A549 (cell line): ENCODE data around the gene TRIM24. TPM values are rescaled to one million over a fixed set of nuclear protein-coding genes. Genes with fewer than 3 reads are reported as not detected.

Experiments used
- ATAC-seq, 2 experiments: fragments of 200-7000 bp in 1 of 2; fragments of >200 bp in 1 of 2; cut with Nextera tagmentation in 1 of 2; cut with Tn5 transposase in 1 of 2; 3 replicates each; pipeline versions ENCODE4 v1.8.0 to v1.9.1; 2018 to 2020; ENCODE audit warnings: mild to moderate bottlenecking in 1 of 2, moderate library complexity in 1 of 2
- CTCF ChIA-PET: fragments of 300-600 bp; sonication (Branson Sonifier 250); formaldehyde crosslinking; extraction: SDS; loops from one replicate; lab custom pipeline; 2021; ENCODE audit warnings: antibody characterized with exemption, inconsistent platforms; lab: Yijun Ruan, JAX
- POLR2A ChIA-PET: fragments of 350-600 bp; formaldehyde crosslinking; extraction: SDS; loops from one replicate; lab custom pipeline; 2021; ENCODE audit warnings: antibody characterized with exemption, inconsistent platforms; lab: Yijun Ruan, JAX
- DNase-seq, 2 experiments: peaks; one replicate each; pipeline versions ENCODE4 v3.0.0 to v3.0.0-alpha.2; 2011 to 2016; ENCODE audit warnings: low read depth in 1 of 2, low spot score in 1 of 2
- FAIRE-seq: peaks from 2 replicates; lab custom pipeline; 2011; peaks lifted over from hg19 to GRCh38; lab: Jason Lieb, UNC
- H3K27ac ChIP-seq, 2 experiments: fragments of >200 bp; sonication (Bioruptor Twin); formaldehyde crosslinking; 3 replicates each; pipeline ENCODE4 v1.5.1; 2016 to 2017
- H3K4me1 ChIP-seq: fragments of >200 bp; sonication (Bioruptor Twin); formaldehyde crosslinking; 3 replicates; pipeline ENCODE4 v1.6.1; 2016
- H3K4me2 ChIP-seq: fragments of >200 bp; sonication (Bioruptor Twin); formaldehyde crosslinking; 3 replicates; pipeline ENCODE4 v1.6.1; 2016
- H3K4me3 ChIP-seq: fragments of >200 bp; sonication (Bioruptor Twin); formaldehyde crosslinking; 3 replicates; pipeline ENCODE4 v1.5.1; 2016
- H3K9me3 ChIP-seq: fragments of >200 bp; sonication (Bioruptor Twin); formaldehyde crosslinking; 3 replicates; pipeline ENCODE4 v1.6.1; 2016
- BCL3 ChIP-seq: fragments of >200 bp; sonication (Bioruptor Twin); formaldehyde crosslinking; IDR thresholded peaks from 3 replicates; pipeline ENCODE4 v1.6.1; 2016
- BHLHE40 ChIP-seq: IDR thresholded peaks from 2 replicates; pipeline ENCODE4 v1.6.1; 2012; ENCODE audit warnings: low read depth, low read length, inconsistent platforms
- CBX2 ChIP-seq: fragments of 200-600 bp; sonication (generic); IDR thresholded peaks from 2 replicates; pipeline ENCODE4 v1.6.1; 2016; ENCODE audit warnings: low read depth, mild to moderate bottlenecking, borderline replicate concordance
- CBX8 ChIP-seq: fragments of 200-600 bp; sonication (generic); IDR thresholded peaks from 2 replicates; pipeline ENCODE4 v1.6.1; 2016
- CEBPB ChIP-seq, 2 experiments: fragments of >200 bp in 1 of 2; sonication (Bioruptor Twin) in 1 of 2; formaldehyde crosslinking in 1 of 2; IDR thresholded peaks; 2 replicates each; pipeline ENCODE4 v1.6.1; 2012 to 2016
- EHF ChIP-seq: fragments of 250-450 bp; sonication (Bioruptor Pico); IDR thresholded peaks from 2 replicates; pipeline ENCODE4 v1.5.0; 2020; ENCODE audit warnings: mild to moderate bottlenecking
- EHMT2 ChIP-seq: fragments of 200-600 bp; sonication (generic); IDR thresholded peaks from 2 replicates; pipeline ENCODE4 v1.6.1; 2016; ENCODE audit warnings: antibody characterized with exemption, low read depth, mild to moderate bottlenecking, moderate library complexity
- ELK1 ChIP-seq: fragments of 150-350 bp; IDR thresholded peaks from 2 replicates; pipeline ENCODE4 v1.6.1; 2014; ENCODE audit warnings: low read depth, mild to moderate bottlenecking, low read length
- ESRRA ChIP-seq: fragments of 150-350 bp; IDR thresholded peaks from 2 replicates; pipeline ENCODE4 v1.6.1; 2014; ENCODE audit warnings: mild to moderate bottlenecking, low read length, borderline replicate concordance
- FOXS1 ChIP-seq: fragments of 250-450 bp; sonication (Bioruptor Pico); IDR thresholded peaks from 2 replicates; pipeline ENCODE4 v1.5.0; 2020; ENCODE audit warnings: mild to moderate bottlenecking, moderate library complexity
- HDAC2 ChIP-seq: fragments of 200-600 bp; sonication (generic); IDR thresholded peaks from 2 replicates; pipeline ENCODE4 v1.6.1; 2016
- HOXA7 ChIP-seq: fragments of 250-450 bp; sonication (Bioruptor Pico); IDR thresholded peaks from 2 replicates; pipeline ENCODE4 v1.5.0; 2020; ENCODE audit warnings: mild to moderate bottlenecking, moderate library complexity
- HOXB13 ChIP-seq: fragments of 250-450 bp; sonication (Bioruptor Pico); IDR thresholded peaks from 2 replicates; pipeline ENCODE4 v1.5.0; 2020; ENCODE audit warnings: low read depth, mild to moderate bottlenecking, moderate library complexity
- HOXB5 ChIP-seq: fragments of 250-450 bp; sonication (Bioruptor Pico); IDR thresholded peaks from 2 replicates; pipeline ENCODE4 v1.5.0; 2020; ENCODE audit warnings: mild to moderate bottlenecking, moderate library complexity
- KDM5A ChIP-seq: fragments of 200-600 bp; sonication (generic); IDR thresholded peaks from 2 replicates; pipeline ENCODE4 v1.6.1; 2016; ENCODE audit warnings: antibody characterized with exemption, mild to moderate bottlenecking
- MAFK ChIP-seq: fragments of 450-650 bp; IDR thresholded peaks from 2 replicates; pipeline ENCODE4 v1.6.1; 2014; ENCODE audit not compliant: partially characterized antibody
- MAZ ChIP-seq: fragments of 150-350 bp; IDR thresholded peaks from 2 replicates; pipeline ENCODE4 v1.6.1; 2014; ENCODE audit warnings: antibody characterized with exemption, low read depth, low read length, borderline replicate concordance
- NFE2L2 ChIP-seq: fragments of 150-350 bp; conservative IDR thresholded peaks from 2 replicates; pipeline ENCODE4 v1.6.1; 2014; ENCODE audit warnings: low read length
- NR3C1 ChIP-seq: fragments of >200 bp; sonication (Bioruptor Twin); formaldehyde crosslinking; IDR thresholded peaks from 3 replicates; pipeline ENCODE4 v1.6.1; 2017
- PBX3 ChIP-seq: IDR thresholded peaks from 2 replicates; pipeline ENCODE4 v1.6.1; 2012
- PHF8 ChIP-seq: fragments of 200-600 bp; sonication (generic); IDR thresholded peaks from 2 replicates; pipeline ENCODE4 v1.6.1; 2016; ENCODE audit warnings: low read depth, mild to moderate bottlenecking, antibody characterized with exemption, moderate library complexity, borderline replicate concordance
- POLR2AphosphoS2 ChIP-seq: conservative IDR thresholded peaks from 2 replicates; pipeline ENCODE4 v1.6.1; 2012; ENCODE audit warnings: low read length, improper control_type of control experiment, inconsistent platforms
- RCOR1 ChIP-seq: fragments of 150-350 bp; IDR thresholded peaks from 2 replicates; pipeline ENCODE4 v1.6.1; 2014; ENCODE audit warnings: antibody characterized with exemption, low read length, low read depth
- RFX5 ChIP-seq: fragments of 450-650 bp; IDR thresholded peaks from 2 replicates; pipeline ENCODE4 v1.7.1; 2014; ENCODE audit warnings: antibody characterized with exemption, mild to moderate bottlenecking, moderate library complexity
- RNF2 ChIP-seq: fragments of 200-600 bp; sonication (generic); IDR thresholded peaks from 2 replicates; pipeline ENCODE4 v1.6.1; 2016; ENCODE audit warnings: low read depth, mild to moderate bottlenecking, antibody characterized with exemption, moderate library complexity, borderline replicate concordance
- SMC3 ChIP-seq: fragments of >200 bp; sonication (Bioruptor Twin); formaldehyde crosslinking; IDR thresholded peaks from 3 replicates; pipeline ENCODE4 v1.6.1; 2018; ENCODE audit warnings: inconsistent platforms
- TFCP2L1 ChIP-seq: fragments of 250-450 bp; sonication (Bioruptor Pico); IDR thresholded peaks from 2 replicates; pipeline ENCODE4 v1.5.0; 2021; ENCODE audit warnings: mild to moderate bottlenecking
- ZC3H11A ChIP-seq: fragments of 450-650 bp; IDR thresholded peaks from 2 replicates; pipeline ENCODE4 v1.6.1; 2014; ENCODE audit warnings: antibody characterized with exemption, mild to moderate bottlenecking
- ZSCAN20 ChIP-seq: fragments of 250-450 bp; sonication (Bioruptor Pico); IDR thresholded peaks from 2 replicates; pipeline ENCODE4 v1.8.0; 2022; ENCODE audit warnings: mild to moderate bottlenecking, moderate library complexity
- WGBS: methylation state at CpG from one replicate; pipeline ENCODE4 v1.1.6; 2017; ENCODE audit errors: missing lambda C conversion rate; 5-methylcytosine and 5-hydroxymethylcytosine counted together
- polyA plus RNA-seq, 4 experiments: library from polyadenylated mRNA; depleted of rRNA in 3 of 4; stranded (reverse); fragments of >200 nt; fragmentation: RNase III in 1 of 4; extraction: RNeasy Plus Mini Kit Qiagen cat#74134 plus additional on column Dnase treatment in 1 of 4; gene quantifications; 2 replicates in 3 of 4; 3 replicates in 1 of 4; pipeline ENCODE4 v1.2.3, GENCODE V29; 2011 to 2017
- TF ChIP-seq, protein P1 (sequence below): fragments of >200 bp; sonication (Bioruptor Twin); formaldehyde crosslinking; IDR thresholded peaks from 3 replicates; pipeline ENCODE4 v1.5.1; 2016

The TRIM24 gene
- polyA plus RNA-seq, 2 of the 4 experiments (the other 2 are of a cell fraction), result 8.3 to 11.6 TPM

DNA sequence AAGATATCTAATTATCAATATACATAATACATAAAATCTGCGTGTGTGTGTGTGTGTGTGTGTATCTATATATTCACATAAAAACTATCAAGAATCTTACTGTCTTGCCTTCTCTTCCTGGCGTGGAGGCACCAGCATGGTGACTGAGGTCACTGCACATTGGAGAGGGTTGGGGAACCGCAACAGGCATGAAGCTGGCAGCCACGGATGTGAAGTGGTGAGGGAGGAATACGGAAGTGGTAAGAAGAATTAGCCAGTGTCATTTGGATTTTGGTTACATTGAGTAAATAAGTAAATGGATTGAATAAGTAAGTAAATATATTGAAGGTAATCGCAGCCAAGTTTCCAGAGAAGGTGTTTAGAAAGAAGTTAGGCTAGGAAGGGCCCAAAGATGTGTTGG is 85.1 kb downstream of the TRIM24 start:
- H3K4me2 ChIP-seq, result no peak overlapping the region
- DNase-seq, result no peak
- CTCF ChIA-PET, result no interaction called here
- no peak for FAIRE-seq
- H3K4me1 ChIP-seq, result no peaks in the 10 kb centered on the region
- no peak for ATAC-seq
- WGBS, result 77% methylated on average over 6 of the region's 6 CpGs
- H3K4me3 ChIP-seq, result no peak overlapping the region
- TF ChIP-seq MAFK (no peak), CEBPB (IDR thresholded peaks at IDR 0.05) (no peak), TFCP2L1 (CRISPR knock-in tag) (no peak), CBX8 (no peak), CBX2 (no peak), HOXB13 (CRISPR knock-in tag) (no peak), EHMT2 (no peak), RFX5 (no peak), PHF8 (no peak), NR3C1 (no peak), HOXA7 (CRISPR knock-in tag) (no peak), BCL3 (no peak), EHF (CRISPR knock-in tag) (no peak), PBX3 (no peak), SMC3 (no peak), MAZ (no peak), KDM5A (no peak), ZSCAN20 (CRISPR knock-in tag) (no peak)
- TF ChIP-seq, protein P1, sequence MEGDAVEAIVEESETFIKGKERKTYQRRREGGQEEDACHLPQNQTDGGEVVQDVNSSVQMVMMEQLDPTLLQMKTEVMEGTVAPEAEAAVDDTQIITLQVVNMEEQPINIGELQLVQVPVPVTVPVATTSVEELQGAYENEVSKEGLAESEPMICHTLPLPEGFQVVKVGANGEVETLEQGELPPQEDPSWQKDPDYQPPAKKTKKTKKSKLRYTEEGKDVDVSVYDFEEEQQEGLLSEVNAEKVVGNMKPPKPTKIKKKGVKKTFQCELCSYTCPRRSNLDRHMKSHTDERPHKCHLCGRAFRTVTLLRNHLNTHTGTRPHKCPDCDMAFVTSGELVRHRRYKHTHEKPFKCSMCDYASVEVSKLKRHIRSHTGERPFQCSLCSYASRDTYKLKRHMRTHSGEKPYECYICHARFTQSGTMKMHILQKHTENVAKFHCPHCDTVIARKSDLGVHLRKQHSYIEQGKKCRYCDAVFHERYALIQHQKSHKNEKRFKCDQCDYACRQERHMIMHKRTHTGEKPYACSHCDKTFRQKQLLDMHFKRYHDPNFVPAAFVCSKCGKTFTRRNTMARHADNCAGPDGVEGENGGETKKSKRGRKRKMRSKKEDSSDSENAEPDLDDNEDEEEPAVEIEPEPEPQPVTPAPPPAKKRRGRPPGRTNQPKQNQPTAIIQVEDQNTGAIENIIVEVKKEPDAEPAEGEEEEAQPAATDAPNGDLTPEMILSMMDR, result no peak
- TF ChIP-seq, all 56 proteins: peak for 0
- POLR2A ChIA-PET, result no interaction called here
- Histone ChIP-seq H3K27ac (no peak overlapping the region), H3K9me3 (no peaks in the 10 kb centered on the region)

GRCh38 chr7:138546064-138546619 is 86.1 kb downstream of the TRIM24 start:
- no peaks in the 10 kb centered on the region for H3K4me1 ChIP-seq
- no peaks in the 10 kb centered on the region for H3K9me3 ChIP-seq
- H3K27ac ChIP-seq, result no peak overlapping the region
- WGBS, result 93% methylated on average over 5 of the region's 5 CpGs
- POLR2A ChIA-PET, result no interaction called here
- TF ChIP-seq PHF8, result no peak
- no peak for TF ChIP-seq ESRRA
- TF ChIP-seq, protein P1, result no peak
- TF ChIP-seq NFE2L2, result no peak
- TF ChIP-seq BCL3, result no peak
- no peak for TF ChIP-seq HOXB5 (CRISPR knock-in tag)
- no peak for TF ChIP-seq ZC3H11A
- no peak for TF ChIP-seq NR3C1
- no peak for TF ChIP-seq ZSCAN20 (CRISPR knock-in tag)
- no peak for TF ChIP-seq MAZ
- no peak for TF ChIP-seq RCOR1
- no peak for TF ChIP-seq FOXS1 (CRISPR knock-in tag)
- no peak for TF ChIP-seq SMC3
- no peak for TF ChIP-seq POLR2AphosphoS2
- TF ChIP-seq BHLHE40, result no peak
- TF ChIP-seq ELK1, result no peak
- TF ChIP-seq RNF2, result no peak
- TF ChIP-seq EHF (CRISPR knock-in tag), result no peak
- no peak for TF ChIP-seq HDAC2
- TF ChIP-seq, all 56 proteins: peak for 0
- CTCF ChIA-PET, result no interaction called here
- ATAC-seq (no peak), FAIRE-seq (no peak), DNase-seq (no peak)
- Histone ChIP-seq H3K4me2 (no peak overlapping the region), H3K4me3 (no peak overlapping the region)
